ENCODE data around the gene IGSF9B. TPM values are rescaled to one million over a fixed set of nuclear protein-coding genes. Genes with fewer than 3 reads are reported as not detected.

IGSF9B gene
- total and polyA plus RNA-seq, 2 experiments from 2014 or later: 0.04 TPM; not detected in 1

- no peaks in the 10 kb centered on the region for H3K36me3 ChIP-seq (ENCODE audit: low read depth)
- no peaks in the 10 kb centered on the region for H3K4me1 ChIP-seq (ENCODE audit: insufficient read depth)
- H3K9me3 ChIP-seq (ENCODE audit: low read depth): no peaks in the 10 kb centered on the region
- H3K4me3 ChIP-seq: no peak overlapping the region
- H3F3A ChIP-seq (ENCODE audit: insufficient read depth): no peaks in the 10 kb centered on the region
- no peak for DNase-seq
- H3K4me2 ChIP-seq (ENCODE audit: unreplicated experiment): no peak overlapping the region
- TF ChIP-seq EZH2phosphoT487 (IDR thresholded peaks at IDR 0.05; ENCODE audit: insufficient read depth, low read depth) (no peak), EZH2 (IDR thresholded peaks at IDR 0.05; ENCODE audit: insufficient read depth, poor library complexity, severe bottlenecking) (no peak)
- H4K20me1 ChIP-seq (ENCODE audit: insufficient read depth): no peaks in the 10 kb centered on the region
- no peaks in the 10 kb centered on the region for H3K79me2 ChIP-seq (ENCODE audit: insufficient read depth)
- H3K27ac ChIP-seq: no peak overlapping the region
- H3K9ac ChIP-seq: no peak overlapping the region
- no peaks in the 10 kb centered on the region for H3K9me2 ChIP-seq (ENCODE audit: insufficient read depth)
- 47 to 59% methylated on average over 3 of the region's 3 CpGs for WGBS, 2 experiments (ENCODE audit: low coverage in 1 of 2, low lambda C conversion rate in 2 of 2, missing lambda C conversion rate in 2 of 2)
- in situ Hi-C loops (cut with MboI): no loop called here
- 0 out of 2 replicates have a peak, but pooled peaks cover 8% of the 10 kb centered on the region for H3K27me3 ChIP-seq (replicated peaks; ENCODE audit: insufficient read depth)
- H2AFZ ChIP-seq: no peak overlapping the region
Measured at GRCh38 chr11:133911171-133911570, 45.6 kb downstream of the IGSF9B start.

- Histone ChIP-seq H3K36me3 (ENCODE audit: low read depth) (no peaks in the 10 kb centered on the region), H3K9me2 (ENCODE audit: insufficient read depth) (no peaks in the 10 kb centered on the region), H3K79me2 (ENCODE audit: insufficient read depth) (no peaks in the 10 kb centered on the region), H3F3A (ENCODE audit: insufficient read depth) (no peaks in the 10 kb centered on the region), H3K4me3 (no peak overlapping the region), H3K27ac (no peak overlapping the region), H3K9me3 (ENCODE audit: low read depth) (no peaks in the 10 kb centered on the region), H3K9ac (no peak overlapping the region), H4K20me1 (ENCODE audit: insufficient read depth) (no peaks in the 10 kb centered on the region), H3K4me2 (ENCODE audit: unreplicated experiment) (no peak overlapping the region), H3K4me1 (ENCODE audit: insufficient read depth) (no peaks in the 10 kb centered on the region), H3K27me3 (replicated peaks; ENCODE audit: insufficient read depth) (0 out of 2 replicates have a peak, but pooled peaks cover 4% of the 10 kb centered on the region), H2AFZ (no peak overlapping the region)
- TF ChIP-seq EZH2phosphoT487 (IDR thresholded peaks at IDR 0.05; ENCODE audit: insufficient read depth, low read depth) (no peak), EZH2 (IDR thresholded peaks at IDR 0.05; ENCODE audit: insufficient read depth, poor library complexity, severe bottlenecking) (no peak)
- WGBS, 2 experiments (ENCODE audit: low coverage in 1 of 2, low lambda C conversion rate in 2 of 2, missing lambda C conversion rate in 2 of 2): 74 to 76% methylated on average over 14 of the region's 14 CpGs
- in situ Hi-C loops (cut with MboI): no loop called here
- no peak for DNase-seq
Measured at GRCh38 chr11:133910101-133910500, 46.7 kb downstream of the IGSF9B start.

- Histone ChIP-seq H4K20me1 (ENCODE audit: insufficient read depth) (no peaks in the 10 kb centered on the region), H3K9me3 (ENCODE audit: low read depth) (no peaks in the 10 kb centered on the region), H3K9ac (no peak overlapping the region), H3K27me3 (replicated peaks; ENCODE audit: insufficient read depth) (0 out of 2 replicates have a peak, but pooled peaks cover 4% of the 10 kb centered on the region), H3K36me3 (ENCODE audit: low read depth) (no peaks in the 10 kb centered on the region), H3K4me1 (ENCODE audit: insufficient read depth) (no peaks in the 10 kb centered on the region), H2AFZ (no peak overlapping the region), H3K4me2 (ENCODE audit: unreplicated experiment) (no peak overlapping the region), H3F3A (ENCODE audit: insufficient read depth) (no peaks in the 10 kb centered on the region), H3K27ac (no peak overlapping the region), H3K79me2 (ENCODE audit: insufficient read depth) (no peaks in the 10 kb centered on the region), H3K9me2 (ENCODE audit: insufficient read depth) (no peaks in the 10 kb centered on the region), H3K4me3 (no peak overlapping the region)
- in situ Hi-C loops (cut with MboI): no loop called here
- no peak for DNase-seq
- TF ChIP-seq EZH2phosphoT487 (IDR thresholded peaks at IDR 0.05; ENCODE audit: insufficient read depth, low read depth): no peak
- TF ChIP-seq EZH2 (IDR thresholded peaks at IDR 0.05; ENCODE audit: insufficient read depth, poor library complexity, severe bottlenecking): no peak
- WGBS, 2 experiments (ENCODE audit: low coverage in 1 of 2, low lambda C conversion rate in 2 of 2, missing lambda C conversion rate in 2 of 2): 64 to 68% methylated on average over 16 of the region's 16 CpGs
Measured at GRCh38 chr11:133908827-133909226, 47.9 kb downstream of the IGSF9B start.

- no peaks in the 10 kb centered on the region for H4K20me1 ChIP-seq (ENCODE audit: insufficient read depth)
- H2AFZ ChIP-seq: no peak overlapping the region
- H3K79me2 ChIP-seq (ENCODE audit: insufficient read depth): no peaks in the 10 kb centered on the region
- no peaks in the 10 kb centered on the region for H3K36me3 ChIP-seq (ENCODE audit: low read depth)
- no peak overlapping the region for H3K4me3 ChIP-seq
- 83 to 84% methylated on average over 24 of the region's 24 CpGs for WGBS, 2 experiments (ENCODE audit: low coverage in 1 of 2, low lambda C conversion rate in 2 of 2, missing lambda C conversion rate in 2 of 2)
- no peaks in the 10 kb centered on the region for H3F3A ChIP-seq (ENCODE audit: insufficient read depth)
- no peaks in the 10 kb centered on the region for H3K9me3 ChIP-seq (ENCODE audit: low read depth)
- no peak overlapping the region for H3K4me2 ChIP-seq (ENCODE audit: unreplicated experiment)
- H3K27me3 ChIP-seq (replicated peaks; ENCODE audit: insufficient read depth): 0 out of 2 replicates have a peak, but pooled peaks cover 4% of the 10 kb centered on the region
- H3K9ac ChIP-seq: no peak overlapping the region
- no peaks in the 10 kb centered on the region for H3K9me2 ChIP-seq (ENCODE audit: insufficient read depth)
- DNase-seq: no peak
- H3K4me1 ChIP-seq (ENCODE audit: insufficient read depth): no peaks in the 10 kb centered on the region
- TF ChIP-seq EZH2phosphoT487 (IDR thresholded peaks at IDR 0.05; ENCODE audit: insufficient read depth, low read depth) (no peak), EZH2 (IDR thresholded peaks at IDR 0.05; ENCODE audit: insufficient read depth, poor library complexity, severe bottlenecking) (no peak)
- no peak overlapping the region for H3K27ac ChIP-seq
- in situ Hi-C loops (cut with MboI): no loop called here
Measured at GRCh38 chr11:133907841-133908241, 48.9 kb downstream of the IGSF9B start.

- no peaks in the 10 kb centered on the region for H3K9me3 ChIP-seq (ENCODE audit: low read depth)
- no peak overlapping the region for H3K27ac ChIP-seq
- no peak overlapping the region for H3K4me3 ChIP-seq
- in situ Hi-C loops (cut with MboI): no loop called here
- no peak overlapping the region for H3K9ac ChIP-seq
- H3K79me2 ChIP-seq (ENCODE audit: insufficient read depth): no peaks in the 10 kb centered on the region
- no peak overlapping the region for H3K4me2 ChIP-seq (ENCODE audit: unreplicated experiment)
- no peaks in the 10 kb centered on the region for H3K9me2 ChIP-seq (ENCODE audit: insufficient read depth)
- H3K27me3 ChIP-seq (replicated peaks; ENCODE audit: insufficient read depth): 0 out of 2 replicates have a peak, but pooled peaks cover 4% of the 10 kb centered on the region
- no peaks in the 10 kb centered on the region for H3F3A ChIP-seq (ENCODE audit: insufficient read depth)
- no peaks in the 10 kb centered on the region for H3K36me3 ChIP-seq (ENCODE audit: low read depth)
- H4K20me1 ChIP-seq (ENCODE audit: insufficient read depth): no peaks in the 10 kb centered on the region
- WGBS, 2 experiments (ENCODE audit: low coverage in 1 of 2, low lambda C conversion rate in 2 of 2, missing lambda C conversion rate in 2 of 2): 64 to 75% methylated on average over 9 of the region's 9 CpGs
- no peak for DNase-seq
- TF ChIP-seq EZH2phosphoT487 (IDR thresholded peaks at IDR 0.05; ENCODE audit: insufficient read depth, low read depth) (no peak), EZH2 (IDR thresholded peaks at IDR 0.05; ENCODE audit: insufficient read depth, poor library complexity, severe bottlenecking) (no peak)
- no peak overlapping the region for H2AFZ ChIP-seq
- H3K4me1 ChIP-seq (ENCODE audit: insufficient read depth): no peaks in the 10 kb centered on the region
Measured at GRCh38 chr11:133907216-133907615, 49.6 kb downstream of the IGSF9B start.
